Panc1 (cell line): ENCODE results near the gene SLC5A2. TPM values are rescaled to one million over a fixed set of nuclear protein-coding genes. Genes with fewer than 3 reads are reported as not detected.

ENCODE experiments used
- ATAC-seq: fragments of 200-7000 bp; cut with Tn5 transposase; 2 replicates; pipeline ENCODE4 v1.9.1; 2020; ENCODE audit warnings: mild to moderate bottlenecking, moderate library complexity
- BruUV-seq: library from RNA; stranded (reverse); fragments of 400-500 nt; replicated peaks from 2 replicates; lab custom pipeline; 2021; lab: Mats Ljungman, UMichigan
- CTCF ChIA-PET: fragments of 300-600 bp; sonication (Branson Sonifier 250); formaldehyde crosslinking; loops from one replicate; lab custom pipeline; 2022; ENCODE audit warnings: antibody characterized with exemption; lab: Charles Lee
- POLR2A ChIA-PET: fragments of 300-600 bp; sonication (Branson Sonifier 250); formaldehyde crosslinking; loops from one replicate; lab custom pipeline; 2022; ENCODE audit warnings: antibody characterized with exemption; lab: Charles Lee
- DNase-seq: peaks from one replicate; pipeline ENCODE4 v3.0.0-alpha.2; 2010; ENCODE audit warnings: low read depth, low spot score
- H3K27ac ChIP-seq: 2 replicates; pipeline ENCODE4 v1.5.1; 2011; ENCODE audit warnings: mild to moderate bottlenecking, low read length, inconsistent platforms
- H3K27me3 ChIP-seq: fragments of 200-500 bp; sonication (Bioruptor generic); 2 replicates; pipeline ENCODE4 v1.6.0; 2014; ENCODE audit warnings: low read length, inconsistent platforms; ENCODE audit not compliant: control insufficient read depth, insufficient read depth
- H3K36me3 ChIP-seq: fragments of 200-500 bp; sonication (Bioruptor generic); 2 replicates; pipeline ENCODE4 v1.5.1; 2014; ENCODE audit warnings: inconsistent platforms, mild to moderate bottlenecking, low read length, moderate library complexity; ENCODE audit not compliant: control insufficient read depth, insufficient read depth
- H3K4me1 ChIP-seq: 2 replicates; pipeline ENCODE4 v1.5.1; 2011; ENCODE audit warnings: inconsistent platforms, mild to moderate bottlenecking, low read length, moderate library complexity; ENCODE audit not compliant: control insufficient read depth, insufficient read depth
- H3K4me3 ChIP-seq, 2 experiments: 2 replicates each; pipeline ENCODE4 v1.5.1; 2011 to 2012; ENCODE audit warnings: low read depth in 2 of 2, low read length in 2 of 2, mild to moderate bottlenecking in 2 of 2, inconsistent platforms in 1 of 2, moderate library complexity in 1 of 2
- H3K9me3 ChIP-seq: fragments of 200-500 bp; sonication (Bioruptor generic); 2 replicates; pipeline ENCODE4 v1.5.1; 2014; ENCODE audit warnings: low read depth, mild to moderate bottlenecking, inconsistent platforms, low read length, moderate library complexity; ENCODE audit not compliant: control insufficient read depth, insufficient read depth
- CTCF ChIP-seq: fragments of 450-650 bp; IDR thresholded peaks from 2 replicates; pipeline ENCODE4 v1.5.1; 2017; ENCODE audit warnings: mild to moderate bottlenecking
- POLR2AphosphoS5 ChIP-seq: IDR thresholded peaks from 2 replicates; pipeline ENCODE4 v1.6.1; 2012; ENCODE audit warnings: mild to moderate bottlenecking, low read depth, low read length, moderate library complexity
- REST ChIP-seq, 2 experiments: IDR thresholded peaks; 2 replicates each; pipeline ENCODE4 v1.6.1; 2011 to 2012; ENCODE audit warnings: low read depth in 2 of 2, control low read depth in 1 of 2, low read length in 1 of 2, mild to moderate bottlenecking in 1 of 2, moderate library complexity in 1 of 2; ENCODE audit not compliant: insufficient read depth in 1 of 2
- SIN3A ChIP-seq: IDR thresholded peaks from 2 replicates; pipeline ENCODE4 v1.6.1; 2012; ENCODE audit warnings: low read depth, mild to moderate bottlenecking, low read length, moderate library complexity, borderline replicate concordance; ENCODE audit not compliant: insufficient read depth
- TCF7L2 ChIP-seq: IDR thresholded peaks from 2 replicates; pipeline ENCODE4 v1.6.1; 2011; ENCODE audit warnings: mild to moderate bottlenecking, low read depth, low read length, inconsistent platforms
- in situ Hi-C: cut with HindIII; loops from 2 replicates; pipeline ENCODE4 v1.10.0; 2016; ENCODE audit warnings: low sequenced_read_pairs, low pct_unique_long_range_greater_than_20kb
- intact Hi-C: fragments of 100-400 bp; cut with micrococcal nuclease; formaldehyde crosslinking; loops from one replicate; pipeline ENCODE4 v1.10.0; 2022; ENCODE audit not compliant: unreplicated experiment
- total RNA-seq: library from RNA; stranded (reverse); gene quantifications from one replicate; pipeline ENCODE4 v1.2.1, GENCODE V29; 2021; ENCODE audit not compliant: unreplicated experiment

SLC5A2 gene
- total RNA-seq, 1 experiment from 2014 or later, result 0.15 TPM

DNA sequence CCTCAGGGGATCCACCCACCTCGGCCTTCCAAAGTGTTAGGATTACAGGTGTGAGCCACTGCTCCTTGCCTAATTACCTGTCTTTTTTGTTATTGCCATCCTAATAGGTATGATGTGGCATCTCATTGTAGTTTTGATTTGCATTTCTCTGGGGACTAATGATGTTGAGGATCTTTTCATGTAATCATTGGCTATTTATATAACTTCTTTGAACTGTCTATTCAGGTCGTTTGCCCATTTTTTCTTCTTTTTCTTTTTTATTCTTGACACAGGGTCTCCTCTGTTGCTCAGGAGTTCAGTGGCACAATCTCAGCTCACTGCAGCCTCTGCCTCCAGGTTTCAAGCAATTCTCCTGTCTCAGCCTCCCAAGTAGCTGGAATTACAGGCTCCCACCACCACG is 12.3 kb upstream of the SLC5A2 start:
- TF ChIP-seq SIN3A, result no peak
- TF ChIP-seq TCF7L2, result no peak
- no peak for TF ChIP-seq CTCF
- no peak for TF ChIP-seq POLR2AphosphoS5
- no peak for TF ChIP-seq REST (IDR thresholded peaks at IDR 0.05; ENCODE audit: insufficient read depth in 1 of 2, low read depth in 2 of 2, low read length in 1 of 2)
- peaks cover 3% of the 10 kb centered on the region; the same call in 1 of the 2 replicates for H3K36me3 ChIP-seq
- no peaks in the 10 kb centered on the region for H3K27me3 ChIP-seq
- no TSS peak for BruUV-seq
- no peak overlapping the region for H3K27ac ChIP-seq
- H3K9me3 ChIP-seq, result no peaks in the 10 kb centered on the region
- DNase-seq, result no peak
- H3K4me1 ChIP-seq, result 0 out of 2 replicates have a peak, but pooled peaks cover 4% of the 10 kb centered on the region
- intact Hi-C loops, result loop anchor here (5.0 kb wide), 1 partner anchor 227 kb away; no protein-coding TSS in a partner anchor
- H3K4me3 ChIP-seq, result no peak overlapping the region
- in situ Hi-C loops, result no loop called here
- ChIA-PET POLR2A (no interaction called here), CTCF (no interaction called here)
- no peak for ATAC-seq

- Histone ChIP-seq H3K36me3 (peaks cover 3% of the 10 kb centered on the region; the same call in 1 of the 2 replicates), H3K4me3 (peak overlapping the region; percentile 63 to 79), H3K9me3 (no peaks in the 10 kb centered on the region), H3K27ac (peak overlapping the region; percentile 83), H3K27me3 (no peaks in the 10 kb centered on the region), H3K4me1 (0 out of 2 replicates have a peak, but pooled peaks cover 4% of the 10 kb centered on the region)
- POLR2A ChIA-PET, result interaction anchor here (0.6 kb wide), 1 partner anchor 243 kb away, joined by 3 read pairs; no protein-coding TSS in a partner anchor
- in situ Hi-C loops, result no loop called here
- no TSS peak for BruUV-seq
- CTCF ChIA-PET, result interaction anchor here (0.6 kb wide), 1 partner anchor 12 kb away, joined by 3 read pairs; the partner anchor contains the start of gene ARMC5
- intact Hi-C loops, result loop anchor here (5.0 kb wide), 1 partner anchor 226 kb away; no protein-coding TSS in a partner anchor
- TF ChIP-seq TCF7L2 (no peak), SIN3A (no peak), POLR2AphosphoS5 (no peak), REST (IDR thresholded peaks at IDR 0.05; ENCODE audit: insufficient read depth in 1 of 2, low read depth in 2 of 2, low read length in 1 of 2) (no peak)
- ATAC-seq (no peak), DNase-seq (no peak)
Measured at GRCh38 chr16:31471241-31471874, 11.6 kb upstream of the SLC5A2 start.
